Stimulated activated CD4-positive, alpha-beta T cell treated with anti-CD3 and anti-CD28 coated beads, TNF-alpha, amount 100 ng/mL, for 4 hours (primary cell): Measurements from ENCODE around the gene PRKAG2.
"Not testable (repeated sequence)": the region's sequence is repeated elsewhere in the genome, so short reads cannot be mapped to it uniquely, and the experiment has no call there.

Source experiments
- DNase-seq, 3 experiments: peaks; one replicate each; pipeline ENCODE4 v3.0.0-alpha.2; 2020; ENCODE audit warnings: low read depth in 3 of 3

Gene PRKAG2

DNA sequence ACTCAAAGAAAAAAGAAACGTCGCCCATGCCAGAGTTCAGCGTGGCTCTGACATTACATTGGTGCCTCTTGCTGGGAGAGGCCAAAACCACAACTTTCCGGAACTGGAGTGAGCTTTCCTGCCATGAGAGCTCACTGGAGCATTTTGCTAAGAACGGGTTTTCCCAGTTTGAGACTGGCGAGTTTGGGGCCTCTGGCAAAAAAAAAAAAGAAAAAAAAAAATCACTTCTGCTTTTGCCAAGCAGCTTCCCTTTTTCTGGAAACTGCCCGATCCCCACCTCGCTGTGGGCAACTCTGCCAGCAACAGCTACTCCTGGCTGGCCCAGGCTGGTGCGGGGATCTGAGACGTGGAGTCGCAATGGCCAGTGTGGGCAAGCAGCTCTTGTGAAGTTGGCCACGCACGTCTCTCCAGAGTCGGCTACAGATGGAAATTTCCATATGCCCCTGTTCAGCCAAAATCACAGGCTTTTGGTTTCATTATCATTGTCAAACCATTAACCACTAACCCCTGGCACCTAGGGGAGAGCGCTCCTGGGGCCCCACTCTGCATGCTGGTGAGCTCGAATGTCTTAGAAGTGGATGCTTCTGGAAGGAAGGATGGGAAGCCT lies 25.7 kb downstream of the PRKAG2 start:
- no peak for DNase-seq

DNA sequence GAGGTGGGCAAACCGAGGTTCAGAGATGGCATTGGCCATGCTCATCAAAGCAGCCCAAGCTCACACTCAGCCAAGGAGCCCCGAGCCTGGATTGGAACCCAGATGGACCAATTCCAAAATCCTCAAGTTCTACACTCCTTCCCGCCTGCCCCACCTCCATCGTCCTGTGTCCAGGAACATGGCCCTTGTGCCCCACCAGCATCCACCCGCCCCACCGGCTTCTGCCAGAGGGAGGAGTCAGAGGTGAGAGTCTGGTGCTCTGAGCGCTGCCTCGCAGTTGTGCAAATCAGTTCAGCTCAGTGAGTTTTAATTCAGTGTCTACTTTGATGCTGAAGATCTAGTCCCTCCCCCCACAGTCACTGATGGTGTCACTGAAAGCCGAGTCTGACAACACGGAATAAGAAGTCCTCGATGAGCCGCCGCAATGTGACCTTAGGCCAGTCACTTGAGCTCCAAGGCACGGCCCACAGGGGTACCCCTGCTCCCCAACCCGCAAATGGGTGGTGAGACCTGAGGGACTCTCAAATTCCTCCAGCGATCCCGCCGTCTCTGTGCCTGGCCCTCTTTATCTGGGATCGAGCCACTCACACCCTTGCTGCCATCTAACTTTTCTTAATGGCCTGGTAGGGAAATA lies 26.3 kb downstream of the PRKAG2 start:
- DNase-seq: no peak

DNA sequence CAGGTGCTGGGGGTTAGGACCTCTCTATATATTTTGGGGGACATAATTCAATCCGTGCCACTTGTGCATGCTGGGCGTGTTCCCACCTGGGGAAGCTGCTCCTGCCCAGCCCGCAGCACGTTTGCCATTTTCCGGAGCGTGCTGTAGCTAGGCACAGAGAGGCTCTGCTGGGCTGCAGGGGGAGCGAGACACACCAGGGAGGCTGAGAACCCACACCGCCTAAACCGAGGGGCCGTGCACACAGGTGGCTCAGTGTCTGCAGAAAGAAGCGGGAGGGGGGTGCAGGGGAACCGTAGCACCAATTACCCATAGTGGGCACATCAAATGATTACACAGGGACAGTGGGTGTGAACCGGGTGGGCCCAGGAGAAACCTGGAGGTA lies 27.0 kb downstream of the PRKAG2 start:
- no peak for DNase-seq

DNA sequence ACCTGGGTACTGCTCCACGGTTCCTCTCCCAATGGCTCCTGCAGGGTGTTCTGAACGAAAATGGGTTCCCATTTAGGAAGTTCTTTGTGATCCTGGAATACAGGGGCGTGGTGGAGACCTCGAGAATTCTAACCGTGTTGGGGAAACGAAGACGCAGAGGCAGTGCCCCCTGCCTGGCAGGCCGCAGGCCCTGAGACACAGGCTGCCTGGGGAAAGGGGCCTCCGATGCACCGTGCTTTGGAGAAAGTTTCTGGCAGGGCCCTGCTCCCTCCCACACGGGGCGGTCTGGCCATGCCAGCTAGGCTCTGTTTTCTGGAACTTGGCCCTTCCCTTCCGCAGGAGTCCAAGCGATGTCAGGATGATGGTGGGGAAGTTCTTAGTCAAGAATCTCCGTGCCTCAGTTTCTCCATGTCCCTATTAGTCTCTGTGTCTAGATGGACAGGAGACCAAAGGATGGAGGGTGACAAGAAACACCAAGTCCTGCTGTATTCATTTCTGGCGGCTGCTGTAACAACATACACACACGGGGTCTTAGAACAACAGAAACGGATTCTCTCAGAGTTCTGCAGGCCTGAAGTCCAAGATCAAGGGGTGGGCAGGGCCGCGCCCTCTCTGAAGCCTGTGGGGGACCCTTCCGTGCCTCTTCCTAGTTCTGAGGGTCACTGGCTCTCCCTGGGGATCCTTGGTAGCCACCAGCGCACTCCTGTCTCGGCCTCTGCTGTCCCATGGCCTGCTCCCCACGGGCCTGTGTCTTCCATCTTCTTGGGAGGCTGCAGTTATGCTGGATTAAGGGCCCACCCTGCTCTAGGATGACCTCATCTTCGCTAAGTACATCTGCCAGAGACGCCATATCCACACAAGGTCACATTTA lies 27.7 kb downstream of the PRKAG2 start:
- no peak for DNase-seq

DNA sequence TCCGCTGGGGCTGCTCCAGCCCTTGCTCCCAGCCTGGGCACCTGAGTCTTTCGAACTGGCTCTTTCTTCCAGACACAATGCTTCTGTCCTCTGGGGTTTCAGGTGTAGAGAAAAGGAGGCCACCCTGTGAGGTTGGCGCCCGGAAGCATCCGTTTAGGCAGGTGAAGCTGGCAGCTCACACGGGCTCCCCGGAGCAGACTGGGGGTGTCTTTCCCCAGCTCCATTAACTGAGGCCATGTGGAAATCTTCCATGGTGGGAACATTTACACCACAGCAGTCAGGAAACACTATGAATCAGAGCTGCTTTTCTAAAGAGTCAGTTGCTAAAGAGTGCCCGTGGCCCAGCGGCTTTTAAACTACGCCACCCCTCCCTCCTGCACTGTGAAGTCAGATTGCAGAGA lies 29.2 kb downstream of the PRKAG2 start:
- no peak for DNase-seq

DNA sequence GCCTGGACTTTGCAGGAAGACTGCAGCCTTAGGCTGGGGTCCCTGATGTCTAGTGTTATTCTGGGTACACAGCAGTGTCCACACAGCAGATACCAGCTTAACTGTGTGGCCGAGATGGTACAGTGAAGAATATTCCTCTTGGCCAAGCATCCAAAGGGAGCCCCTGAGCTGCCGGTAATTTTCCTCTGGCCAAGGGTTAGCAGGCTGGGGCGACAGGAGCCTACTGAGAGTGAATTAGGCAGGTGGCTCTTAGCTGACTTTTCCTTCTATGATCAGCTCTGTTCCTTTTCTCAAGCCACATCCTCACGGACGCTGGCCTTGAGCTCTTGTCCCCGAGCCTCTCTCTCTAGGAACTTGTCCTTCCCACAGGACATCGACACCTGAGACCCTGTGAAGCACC lies 29.8 kb downstream of the PRKAG2 start:
- DNase-seq: no peak

DNA sequence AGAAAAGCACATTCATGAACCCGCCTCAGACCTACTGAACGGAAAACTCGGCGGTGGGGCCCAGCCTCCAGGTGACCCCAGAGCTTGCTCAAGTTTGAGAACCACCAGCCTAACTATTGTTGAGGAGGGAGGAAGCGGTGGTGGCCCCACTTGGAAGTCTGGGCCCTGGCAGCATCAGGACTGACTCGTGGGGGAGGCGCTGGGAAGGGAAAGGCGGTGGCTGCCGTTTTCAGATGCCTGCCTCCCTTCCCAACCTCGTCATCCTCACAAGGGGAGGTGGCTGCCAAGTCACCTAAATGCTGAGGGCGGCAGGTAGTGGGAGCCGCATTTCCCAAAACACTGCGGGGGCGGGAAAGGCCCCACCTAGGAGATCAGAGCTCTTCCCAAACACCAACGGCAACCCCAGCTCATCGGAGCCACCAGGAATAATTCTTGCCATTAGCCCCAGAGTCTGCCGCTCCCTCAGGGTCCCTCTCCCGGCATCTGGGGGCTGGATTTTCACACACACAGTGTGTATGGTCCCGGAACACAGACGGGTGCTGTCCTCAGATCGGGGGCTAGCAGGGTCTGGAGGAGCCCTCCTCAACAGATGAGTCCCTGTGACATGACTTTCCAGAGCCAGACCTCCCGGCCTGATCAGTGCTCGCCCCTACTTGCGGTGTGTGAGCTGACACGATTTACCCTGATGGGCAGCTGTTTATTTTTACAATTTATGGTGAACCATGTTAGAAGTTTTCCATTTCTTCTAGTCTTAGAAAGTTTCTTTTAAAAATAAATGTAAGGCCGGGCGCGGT lies 31.3 kb downstream of the PRKAG2 start:
- DNase-seq: no peak

DNA sequence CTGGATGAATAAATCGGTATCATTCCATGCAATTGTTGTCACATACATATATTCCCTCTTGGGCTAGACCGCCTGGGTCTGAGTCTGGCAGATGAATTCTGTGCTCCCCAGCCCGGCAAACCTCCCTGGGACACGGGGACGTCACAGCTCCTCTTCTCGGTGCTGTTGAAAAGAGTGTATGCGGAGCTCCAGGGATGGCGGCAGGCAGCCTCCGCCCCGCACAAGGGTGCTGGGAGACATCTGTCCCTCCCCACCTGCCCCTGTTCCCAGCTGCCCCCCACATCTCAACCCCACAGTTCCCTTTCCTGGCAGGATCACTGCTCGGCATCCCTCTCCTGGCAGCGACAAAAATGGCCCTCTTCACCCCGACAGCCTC lies 32.1 kb downstream of the PRKAG2 start:
- no peak for DNase-seq

DNA sequence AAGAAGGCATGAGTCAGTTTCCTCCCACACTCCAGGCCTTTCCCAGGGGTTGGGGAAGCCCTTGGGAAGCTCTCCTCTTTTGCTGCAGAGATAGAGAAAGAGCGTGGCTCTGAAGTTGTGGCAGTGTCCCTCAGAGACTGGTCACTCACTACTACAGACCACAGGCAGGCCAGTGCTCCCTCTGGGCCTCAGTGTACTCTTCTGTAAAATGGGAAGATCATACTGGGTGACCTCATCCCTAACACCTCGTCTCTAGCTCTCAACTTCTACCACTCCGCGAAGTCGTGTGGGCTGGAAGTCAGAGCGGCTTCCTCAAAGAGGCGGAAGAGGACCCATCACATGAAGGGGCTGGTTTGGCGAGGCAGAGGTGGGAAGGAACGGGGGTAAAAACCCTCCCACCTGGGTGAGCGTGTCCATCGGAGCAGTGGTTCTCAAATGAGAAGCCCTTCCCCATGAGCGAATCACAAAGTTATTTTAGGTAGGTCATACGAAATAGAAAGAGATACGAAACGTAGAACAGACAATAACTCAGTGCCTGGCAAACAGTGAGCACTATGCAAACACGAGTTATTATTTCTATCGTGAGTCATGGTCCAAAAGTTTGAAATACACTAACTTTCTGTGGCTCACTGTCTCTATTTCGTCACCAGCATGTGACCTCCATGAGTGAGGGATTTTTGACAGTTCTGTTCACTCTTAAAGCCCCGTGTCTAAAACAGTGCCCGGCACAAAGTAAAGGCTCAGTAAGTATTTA lies 32.7 kb downstream of the PRKAG2 start:
- DNase-seq: no peak

DNA sequence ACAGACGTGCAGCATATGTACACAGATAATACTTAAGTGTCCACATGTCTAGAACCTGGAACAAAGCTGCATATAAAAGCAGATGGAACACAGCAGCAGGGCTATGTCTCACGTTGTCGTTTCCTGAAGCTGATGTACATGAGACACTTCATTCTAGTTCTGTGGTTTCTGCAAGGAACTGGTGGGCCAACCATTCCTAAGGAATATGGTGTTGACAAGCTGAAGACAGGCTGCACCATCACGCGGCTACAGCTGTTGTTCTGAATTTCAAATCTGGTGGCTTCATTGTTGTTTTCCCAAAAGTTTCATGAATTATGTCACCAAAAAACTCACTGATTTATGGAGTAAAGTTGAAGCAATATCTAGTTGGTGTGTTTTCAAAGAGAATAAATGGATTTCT lies 33.7 kb downstream of the PRKAG2 start:
- no peak for DNase-seq

DNA sequence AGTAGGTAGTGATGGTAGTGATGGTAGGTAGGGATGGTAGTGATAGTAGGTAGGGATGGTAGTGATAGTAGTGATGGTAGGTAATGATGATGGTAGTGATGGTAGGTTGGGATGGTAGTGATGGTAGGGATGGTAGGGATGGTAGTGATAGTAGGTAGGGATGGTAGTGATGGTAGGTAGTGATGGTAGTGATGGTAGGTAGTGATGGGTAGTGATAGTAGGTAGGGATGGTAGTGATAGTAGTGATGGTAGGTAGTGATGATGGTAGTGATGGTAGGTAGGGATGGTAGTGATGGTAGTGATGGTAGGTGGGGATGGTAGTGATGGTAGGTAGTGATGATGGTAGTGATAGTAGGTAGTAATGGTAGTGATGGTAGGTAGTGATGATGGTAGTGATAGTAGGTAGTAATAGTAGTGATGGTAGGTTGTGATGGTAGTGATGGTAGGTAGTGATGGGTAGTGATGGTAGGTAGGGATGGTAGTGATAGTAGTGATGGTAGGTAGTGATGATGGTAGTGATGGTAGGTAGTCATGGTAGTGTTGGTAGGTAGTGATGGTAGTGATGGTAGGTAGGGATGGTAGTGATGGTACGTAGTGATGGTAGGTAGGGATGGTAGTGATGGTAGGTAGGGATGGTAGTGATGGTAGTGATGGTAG lies 35.4 kb downstream of the PRKAG2 start:
- DNase-seq: not testable (repeated sequence)

DNA sequence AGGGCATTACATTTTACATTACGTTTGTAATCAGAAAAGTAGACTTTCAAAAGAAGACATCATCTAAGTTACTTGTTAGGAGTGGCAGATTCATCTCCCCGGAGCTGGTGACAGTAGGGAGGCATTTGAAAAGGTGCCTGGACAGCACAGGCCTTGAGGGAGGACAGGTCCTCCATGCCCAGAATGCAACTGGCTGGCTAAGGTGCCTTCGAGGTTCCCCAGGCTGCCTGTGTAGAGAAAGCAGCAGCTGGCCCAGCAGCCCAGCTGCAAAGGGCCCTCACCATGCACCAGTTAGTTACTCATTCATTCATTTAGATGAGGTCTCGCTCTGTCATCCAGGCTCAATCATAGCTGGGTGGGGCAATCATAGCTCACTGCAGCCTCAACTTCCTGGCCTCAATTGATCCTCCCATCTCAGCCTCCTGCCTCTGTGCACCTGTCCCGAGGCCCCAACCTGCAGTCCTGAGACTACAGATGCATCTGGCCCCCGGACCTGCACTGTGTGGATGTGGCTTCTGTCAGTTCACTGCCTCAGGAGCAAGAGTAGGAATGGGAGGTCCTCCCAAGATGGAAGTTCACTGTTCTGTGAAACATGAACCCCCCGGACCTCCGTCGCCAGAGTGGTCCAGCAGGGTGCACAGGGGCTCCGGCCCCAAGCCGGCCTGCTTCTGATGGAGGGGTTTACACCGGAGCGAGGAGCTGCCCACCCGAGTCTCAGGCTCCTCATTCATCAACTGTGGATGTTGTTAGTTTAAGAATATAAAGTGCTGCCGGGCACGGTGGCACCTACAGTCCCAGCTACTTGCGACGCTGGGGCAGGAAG lies 36.6 kb downstream of the PRKAG2 start:
- no peak for DNase-seq

DNA sequence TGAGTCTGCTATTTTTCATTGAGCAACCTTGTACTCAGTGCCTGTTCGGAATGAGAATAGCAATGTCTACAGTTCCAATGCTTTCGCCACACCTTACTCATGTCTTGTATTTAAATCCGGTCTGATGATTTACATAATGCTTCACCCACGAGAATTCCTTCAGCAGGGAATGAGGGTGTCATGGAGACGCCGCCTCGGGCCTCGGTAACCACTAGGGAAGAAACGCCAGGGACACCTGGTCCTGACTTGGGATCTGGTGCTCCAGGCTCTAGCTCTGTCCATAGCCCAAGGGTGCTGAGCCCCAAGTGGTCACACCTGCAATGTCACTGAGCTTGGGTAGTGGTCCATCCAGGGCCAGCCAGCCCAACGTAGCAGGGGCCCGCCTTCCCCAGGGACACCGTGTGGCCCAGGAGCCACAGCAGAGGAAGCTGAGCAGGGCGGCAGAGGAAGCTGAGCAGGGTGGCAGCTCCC lies 37.4 kb downstream of the PRKAG2 start:
- no peak for DNase-seq

DNA sequence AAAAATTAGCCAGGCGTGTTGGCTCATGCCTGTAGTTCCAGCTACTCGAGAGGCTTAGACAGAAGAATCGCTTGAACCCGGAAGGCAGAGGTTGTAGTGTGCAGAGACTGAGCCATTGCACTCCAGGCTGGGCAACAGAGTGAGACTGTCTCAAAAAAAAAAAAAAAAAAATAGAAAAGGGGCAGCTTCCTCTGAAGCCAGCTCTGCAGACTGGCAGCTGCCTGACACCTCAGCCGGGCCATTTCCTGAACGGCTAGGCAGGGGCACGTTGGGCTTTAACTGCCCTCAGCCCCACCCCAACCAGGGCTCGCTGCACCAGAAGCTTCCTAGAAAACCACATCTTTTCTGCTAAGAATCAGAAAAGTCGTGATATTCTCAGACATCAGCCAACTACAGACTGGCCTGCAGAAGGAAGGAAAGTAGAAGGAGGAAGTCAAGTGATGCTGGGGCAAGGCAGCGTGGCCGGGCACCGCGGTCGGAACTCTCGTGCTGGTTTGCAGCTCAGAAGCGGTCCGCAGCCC lies 38.0 kb downstream of the PRKAG2 start:
- peak in 1 of 3 experiments; percentile 8 for DNase-seq

DNA sequence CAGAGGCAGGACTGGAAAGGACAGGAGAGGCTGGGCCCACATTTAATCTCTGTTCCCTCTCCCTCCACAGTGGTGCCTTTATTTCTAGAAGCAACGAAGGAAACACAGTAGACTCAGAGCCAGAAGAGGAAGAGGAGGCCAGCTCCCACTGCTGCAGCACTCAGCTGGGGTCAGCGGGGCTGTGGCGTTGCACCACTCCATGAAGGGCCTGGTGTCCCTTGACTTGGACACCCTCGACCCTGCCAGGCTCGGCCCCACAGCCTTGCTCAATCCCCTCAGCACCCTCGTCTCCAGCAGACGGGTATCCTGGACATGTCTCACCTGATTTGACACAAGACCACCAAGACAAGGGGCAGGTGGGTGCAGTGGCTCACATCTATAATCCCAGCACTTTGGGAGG lies 38.8 kb downstream of the PRKAG2 start:
- DNase-seq: no peak

DNA sequence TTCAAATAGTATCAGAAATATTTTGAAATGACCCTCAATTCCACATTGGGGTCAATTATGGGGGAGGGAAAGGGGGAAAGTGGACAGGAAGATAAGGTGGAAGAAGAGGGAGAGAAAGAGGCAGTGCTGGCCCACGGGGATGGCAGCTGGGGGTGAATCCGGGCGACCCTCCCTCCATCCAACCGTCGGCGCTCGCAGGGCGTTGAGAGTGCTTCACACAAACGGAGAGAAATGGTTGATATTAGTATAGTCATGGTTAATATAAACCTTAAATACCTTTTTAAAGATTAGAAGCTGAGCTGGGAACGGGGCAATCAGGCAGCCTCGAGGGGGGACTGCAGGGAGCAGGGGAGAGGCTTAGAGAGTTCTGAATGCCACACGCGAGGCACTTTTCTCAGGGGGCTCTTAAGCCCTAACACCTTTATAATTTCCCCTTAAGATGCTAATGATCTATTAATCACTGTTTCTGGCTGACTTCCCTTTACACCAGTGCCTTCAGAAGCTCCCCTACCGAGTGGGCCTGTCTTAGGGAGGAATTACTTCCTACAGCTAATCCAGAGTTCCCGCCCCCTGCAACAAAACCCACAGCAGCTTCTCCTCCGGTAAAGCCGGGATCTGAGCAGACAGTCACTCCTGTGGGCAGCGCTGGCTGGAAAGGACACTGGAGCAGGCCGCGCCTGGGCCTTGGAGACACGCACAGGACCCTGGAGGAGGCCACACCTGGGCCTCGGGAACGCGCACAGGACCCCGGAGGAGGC lies 39.5 kb downstream of the PRKAG2 start:
- DNase-seq: no peak

DNA sequence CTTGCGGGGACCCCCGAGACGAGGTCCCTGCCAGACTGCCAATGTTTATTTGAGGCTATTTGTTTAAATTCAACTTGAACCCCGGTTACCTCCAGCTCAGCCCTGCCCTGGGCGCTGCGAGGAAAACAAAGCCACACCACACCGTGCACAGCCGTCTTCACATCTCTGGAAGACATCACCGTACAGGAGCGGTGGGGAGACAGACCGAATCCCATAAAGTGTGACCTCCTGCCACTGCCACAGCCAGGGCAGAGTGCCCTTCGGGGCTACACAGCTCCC lies 40.0 kb downstream of the PRKAG2 start:
- DNase-seq: no peak

DNA sequence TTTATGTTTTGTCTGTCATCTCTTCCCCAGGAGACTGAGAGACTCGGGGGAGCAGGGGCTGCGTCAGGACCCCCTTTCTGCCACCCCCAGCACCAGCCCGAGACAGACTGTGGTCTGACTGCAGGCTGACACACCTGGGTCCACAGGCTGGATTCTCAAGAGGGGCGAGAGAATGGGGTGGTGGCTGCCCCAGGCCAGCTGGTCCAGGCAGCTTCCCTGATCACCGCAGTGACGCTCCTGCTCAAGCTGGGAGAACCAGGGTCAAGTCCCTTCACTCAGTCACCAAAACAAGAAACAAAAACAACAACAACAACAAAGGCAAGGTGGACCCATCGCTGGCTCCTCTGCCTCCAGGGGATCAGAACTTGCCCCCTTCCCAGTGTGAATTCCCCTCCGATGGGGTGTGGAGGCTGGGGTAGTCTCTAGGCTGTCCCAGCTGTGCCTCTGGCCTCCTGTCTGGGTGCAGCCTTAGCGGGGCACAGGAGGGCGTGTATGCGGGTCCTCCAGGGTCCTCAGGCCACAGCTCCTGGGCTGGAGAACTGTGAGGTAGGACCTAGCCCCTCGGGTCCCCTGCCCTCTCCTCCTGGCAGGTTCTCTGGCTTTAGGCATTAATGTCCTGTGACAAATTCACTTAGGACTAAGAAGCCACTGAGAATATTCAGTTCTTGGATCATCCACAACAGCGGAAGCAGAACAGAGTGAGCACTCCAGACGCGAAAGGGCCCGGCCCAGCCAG lies 40.6 kb downstream of the PRKAG2 start:
- DNase-seq: no peak

DNA sequence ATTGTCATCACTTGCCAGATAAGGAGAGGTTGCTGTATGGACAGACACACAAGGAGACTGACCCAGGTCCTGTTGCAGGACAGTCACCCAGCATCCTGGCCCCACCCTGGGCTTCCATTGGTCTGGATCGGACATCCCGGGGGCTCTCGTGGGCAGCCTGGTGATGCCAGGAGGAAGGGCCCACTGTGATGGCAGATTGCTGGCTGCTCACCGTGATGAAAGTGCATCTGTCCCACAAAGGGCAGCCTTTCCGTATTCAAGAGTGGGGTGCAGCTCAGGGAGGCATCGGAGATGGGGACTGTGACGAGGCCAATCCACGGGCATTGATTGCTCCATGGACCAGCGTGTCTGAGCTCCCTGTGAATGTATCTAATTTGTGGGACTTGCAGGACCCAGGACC lies 41.3 kb downstream of the PRKAG2 start:
- no peak for DNase-seq
